ENCODE results near the gene CALCOCO1. TPM values are rescaled to one million over a fixed set of nuclear protein-coding genes. Genes with fewer than 3 reads are reported as not detected.
A peak's percentile ranks its signal among the peaks of the same experiment; 100 is the strongest.

CALCOCO1 gene
- total and polyA plus RNA-seq, 2 of the 13 experiments (the other 11 are each of a cell fraction or from before 2014, with no cell fraction given) = 7.7 to 47.7 TPM

DNA sequence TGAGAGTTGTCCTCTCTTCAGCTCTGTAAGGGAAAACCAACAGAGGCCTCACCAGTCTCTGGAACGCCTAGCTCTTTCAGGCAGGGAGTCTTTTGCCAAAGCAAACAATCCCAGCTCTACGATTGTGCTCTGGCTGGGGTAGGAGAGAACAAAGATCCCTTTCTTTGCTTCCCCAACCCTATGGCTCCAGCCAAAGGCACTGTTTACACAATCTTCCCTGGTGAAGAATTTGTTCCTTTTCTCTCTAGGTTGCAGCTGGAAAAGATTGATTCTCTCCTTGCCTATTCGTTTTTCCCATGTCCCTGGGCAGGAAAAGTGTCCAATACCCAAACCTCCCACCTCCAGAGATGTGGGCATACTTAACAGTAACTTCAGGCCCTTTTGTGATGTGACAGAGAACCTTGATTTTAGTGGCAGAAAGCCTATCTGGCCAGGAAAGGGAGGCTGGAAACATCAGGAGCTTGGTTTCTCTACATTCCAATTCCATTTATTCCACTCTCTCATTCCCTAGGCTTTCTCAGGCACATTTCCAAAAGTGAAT is 68.2 kb downstream of the CALCOCO1 start (continued):
- TF ChIP-seq, protein P1, sequence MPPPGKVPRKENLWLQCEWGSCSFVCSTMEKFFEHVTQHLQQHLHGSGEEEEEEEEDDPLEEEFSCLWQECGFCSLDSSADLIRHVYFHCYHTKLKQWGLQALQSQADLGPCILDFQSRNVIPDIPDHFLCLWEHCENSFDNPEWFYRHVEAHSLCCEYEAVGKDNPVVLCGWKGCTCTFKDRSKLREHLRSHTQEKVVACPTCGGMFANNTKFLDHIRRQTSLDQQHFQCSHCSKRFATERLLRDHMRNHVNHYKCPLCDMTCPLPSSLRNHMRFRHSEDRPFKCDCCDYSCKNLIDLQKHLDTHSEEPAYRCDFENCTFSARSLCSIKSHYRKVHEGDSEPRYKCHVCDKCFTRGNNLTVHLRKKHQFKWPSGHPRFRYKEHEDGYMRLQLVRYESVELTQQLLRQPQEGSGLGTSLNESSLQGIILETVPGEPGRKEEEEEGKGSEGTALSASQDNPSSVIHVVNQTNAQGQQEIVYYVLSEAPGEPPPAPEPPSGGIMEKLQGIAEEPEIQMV (CRISPR knock-in tag; IDR thresholded peaks at IDR 0.05; ENCODE audit: low read depth) = no peak
- peak; percentile 65; the same call in 1 of the 2 replicates for TF ChIP-seq DMAP1 (CRISPR knock-in tag; IDR thresholded peaks at IDR 0.05)
- TF ChIP-seq PAWR (CRISPR knock-in tag; IDR thresholded peaks at IDR 0.05; ENCODE audit: borderline replicate concordance) = no peak
- TF ChIP-seq, protein P2, sequence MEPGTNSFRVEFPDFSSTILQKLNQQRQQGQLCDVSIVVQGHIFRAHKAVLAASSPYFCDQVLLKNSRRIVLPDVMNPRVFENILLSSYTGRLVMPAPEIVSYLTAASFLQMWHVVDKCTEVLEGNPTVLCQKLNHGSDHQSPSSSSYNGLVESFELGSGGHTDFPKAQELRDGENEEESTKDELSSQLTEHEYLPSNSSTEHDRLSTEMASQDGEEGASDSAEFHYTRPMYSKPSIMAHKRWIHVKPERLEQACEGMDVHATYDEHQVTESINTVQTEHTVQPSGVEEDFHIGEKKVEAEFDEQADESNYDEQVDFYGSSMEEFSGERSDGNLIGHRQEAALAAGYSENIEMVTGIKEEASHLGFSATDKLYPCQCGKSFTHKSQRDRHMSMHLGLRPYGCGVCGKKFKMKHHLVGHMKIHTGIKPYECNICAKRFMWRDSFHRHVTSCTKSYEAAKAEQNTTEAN (CRISPR knock-in tag; conservative IDR thresholded peaks at IDR 0.05) = 0 out of 2 replicates have a peak, but pooled peaks have one; percentile 53
- TF ChIP-seq, protein P3, sequence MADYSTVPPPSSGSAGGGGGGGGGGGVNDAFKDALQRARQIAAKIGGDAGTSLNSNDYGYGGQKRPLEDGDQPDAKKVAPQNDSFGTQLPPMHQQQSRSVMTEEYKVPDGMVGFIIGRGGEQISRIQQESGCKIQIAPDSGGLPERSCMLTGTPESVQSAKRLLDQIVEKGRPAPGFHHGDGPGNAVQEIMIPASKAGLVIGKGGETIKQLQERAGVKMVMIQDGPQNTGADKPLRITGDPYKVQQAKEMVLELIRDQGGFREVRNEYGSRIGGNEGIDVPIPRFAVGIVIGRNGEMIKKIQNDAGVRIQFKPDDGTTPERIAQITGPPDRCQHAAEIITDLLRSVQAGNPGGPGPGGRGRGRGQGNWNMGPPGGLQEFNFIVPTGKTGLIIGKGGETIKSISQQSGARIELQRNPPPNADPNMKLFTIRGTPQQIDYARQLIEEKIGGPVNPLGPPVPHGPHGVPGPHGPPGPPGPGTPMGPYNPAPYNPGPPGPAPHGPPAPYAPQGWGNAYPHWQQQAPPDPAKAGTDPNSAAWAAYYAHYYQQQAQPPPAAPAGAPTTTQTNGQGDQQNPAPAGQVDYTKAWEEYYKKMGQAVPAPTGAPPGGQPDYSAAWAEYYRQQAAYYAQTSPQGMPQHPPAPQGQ (CRISPR knock-in tag; IDR thresholded peaks at IDR 0.05; ENCODE audit: borderline replicate concordance) = no peak
- peak; percentile 93 for TF ChIP-seq FOXA3 (CRISPR knock-in tag; IDR thresholded peaks at IDR 0.05)
- TF ChIP-seq LCORL (IDR thresholded peaks at IDR 0.05) = no peak
- peak; percentile 68; the same call in 1 of the 2 replicates for TF ChIP-seq LCORL (CRISPR knock-in tag; IDR thresholded peaks at IDR 0.05)
- no peak for TF ChIP-seq SP1 (IDR thresholded peaks at IDR 0.05)
- TF ChIP-seq SP1 (CRISPR knock-in tag; IDR thresholded peaks at IDR 0.05) = no peak
- TF ChIP-seq SOX5 (CRISPR knock-in tag; IDR thresholded peaks at IDR 0.05; ENCODE audit: borderline replicate concordance) = peak; percentile 84
- TF ChIP-seq, protein P4, sequence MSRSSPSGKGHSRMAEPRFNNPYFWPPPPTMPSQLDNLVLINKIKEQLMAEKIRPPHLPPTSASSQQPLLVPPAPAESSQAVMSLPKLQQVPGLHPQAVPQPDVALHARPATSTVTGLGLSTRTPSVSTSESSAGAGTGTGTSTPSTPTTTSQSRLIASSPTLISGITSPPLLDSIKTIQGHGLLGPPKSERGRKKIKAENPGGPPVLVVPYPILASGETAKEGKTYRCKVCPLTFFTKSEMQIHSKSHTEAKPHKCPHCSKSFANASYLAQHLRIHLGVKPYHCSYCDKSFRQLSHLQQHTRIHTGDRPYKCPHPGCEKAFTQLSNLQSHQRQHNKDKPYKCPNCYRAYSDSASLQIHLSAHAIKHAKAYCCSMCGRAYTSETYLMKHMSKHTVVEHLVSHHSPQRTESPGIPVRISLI (CRISPR knock-in tag; IDR thresholded peaks at IDR 0.05; ENCODE audit: borderline replicate concordance) = no peak
- no peak for TF ChIP-seq NR3C1 (CRISPR knock-in tag; IDR thresholded peaks at IDR 0.05)
- no peak for TF ChIP-seq ZNF530 (CRISPR knock-in tag; IDR thresholded peaks at IDR 0.05; ENCODE audit: low read depth)
- peak; percentile 91 for TF ChIP-seq PHF21A (CRISPR knock-in tag; IDR thresholded peaks at IDR 0.05)
- TF ChIP-seq ARNT (IDR thresholded peaks at IDR 0.05) = no peak
- TF ChIP-seq SIN3B (IDR thresholded peaks at IDR 0.05; ENCODE audit: low read length) = no peak
- no peak for TF ChIP-seq ZNF441 (CRISPR knock-in tag; IDR thresholded peaks at IDR 0.05; ENCODE audit: borderline replicate concordance)
- TF ChIP-seq ZNF605 (CRISPR knock-in tag; IDR thresholded peaks at IDR 0.05) = peak; percentile 70
- TF ChIP-seq, protein P5, sequence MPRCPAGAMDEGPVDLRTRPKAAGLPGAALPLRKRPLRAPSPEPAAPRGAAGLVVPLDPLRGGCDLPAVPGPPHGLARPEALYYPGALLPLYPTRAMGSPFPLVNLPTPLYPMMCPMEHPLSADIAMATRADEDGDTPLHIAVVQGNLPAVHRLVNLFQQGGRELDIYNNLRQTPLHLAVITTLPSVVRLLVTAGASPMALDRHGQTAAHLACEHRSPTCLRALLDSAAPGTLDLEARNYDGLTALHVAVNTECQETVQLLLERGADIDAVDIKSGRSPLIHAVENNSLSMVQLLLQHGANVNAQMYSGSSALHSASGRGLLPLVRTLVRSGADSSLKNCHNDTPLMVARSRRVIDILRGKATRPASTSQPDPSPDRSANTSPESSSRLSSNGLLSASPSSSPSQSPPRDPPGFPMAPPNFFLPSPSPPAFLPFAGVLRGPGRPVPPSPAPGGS (CRISPR knock-in tag; IDR thresholded peaks at IDR 0.05) = no peak
- TF ChIP-seq HNRNPUL1 (IDR thresholded peaks at IDR 0.05; ENCODE audit: low read depth, low read length) = no peak
- TF ChIP-seq SOX13 (IDR thresholded peaks at IDR 0.05) = no peak
- TF ChIP-seq SOX13 (CRISPR knock-in tag; conservative IDR thresholded peaks at IDR 0.05 in 1 of 2, IDR thresholded peaks at IDR 0.05 in 1 of 2) = peak in 1 of 2 experiments; percentile 84; a peak in 2 of 4 replicates

Data from HepG2 (cell line).